ENCODE measurements around the gene SASH1. TPM values are rescaled to one million over a fixed set of nuclear protein-coding genes. Genes with fewer than 3 reads are reported as not detected.

SASH1 gene
- total RNA-seq (2022; extraction: Qiagen RNA extraction), result 2.0 to 2.7 TPM (median 2.5 TPM) in 5 replicates

GRCh38 chr6:148342350-148343046 is at the start of gene SASH1:
SASH1 (plus strand) TSS chr6:148342838; CDS start chr6:148343068, 230 bp downstream.

